IPS-20b (cell line): ENCODE data around the gene RCC1.
"Not testable (repeated sequence)": the region's sequence is repeated elsewhere in the genome, so short reads cannot be mapped to it uniquely, and the experiment has no call there.

ENCODE experiments used
- H3K27ac ChIP-seq: one replicate; pipeline ENCODE4 v1.5.1; 2013; ENCODE audit warnings: low read length
- H3K27me3 ChIP-seq: 2 replicates; pipeline ENCODE4 v1.6.1; 2013; ENCODE audit warnings: mild to moderate bottlenecking, low read length, inconsistent platforms; ENCODE audit not compliant: insufficient read depth
- H3K36me3 ChIP-seq: 2 replicates; pipeline ENCODE4 v1.6.1; 2013; ENCODE audit warnings: low read depth, mild to moderate bottlenecking, inconsistent platforms, low read length, moderate library complexity; ENCODE audit not compliant: insufficient read depth
- H3K4me1 ChIP-seq: 2 replicates; pipeline ENCODE4 v1.6.1; 2013; ENCODE audit warnings: mild to moderate bottlenecking, control low read depth, inconsistent platforms, low read length, moderate library complexity; ENCODE audit not compliant: insufficient read depth
- H3K4me3 ChIP-seq: 2 replicates; pipeline ENCODE4 v1.5.1; 2013; ENCODE audit warnings: mild to moderate bottlenecking, low read length, inconsistent platforms
- H3K9ac ChIP-seq: 2 replicates; pipeline ENCODE4 v1.6.1; 2013; ENCODE audit warnings: low read depth, mild to moderate bottlenecking, inconsistent platforms, low read length, moderate library complexity
- H3K9me3 ChIP-seq: 2 replicates; pipeline ENCODE4 v1.6.1; 2013; ENCODE audit warnings: mild to moderate bottlenecking, low read depth, low read length, inconsistent platforms; ENCODE audit not compliant: insufficient read depth

Gene RCC1

DNA sequence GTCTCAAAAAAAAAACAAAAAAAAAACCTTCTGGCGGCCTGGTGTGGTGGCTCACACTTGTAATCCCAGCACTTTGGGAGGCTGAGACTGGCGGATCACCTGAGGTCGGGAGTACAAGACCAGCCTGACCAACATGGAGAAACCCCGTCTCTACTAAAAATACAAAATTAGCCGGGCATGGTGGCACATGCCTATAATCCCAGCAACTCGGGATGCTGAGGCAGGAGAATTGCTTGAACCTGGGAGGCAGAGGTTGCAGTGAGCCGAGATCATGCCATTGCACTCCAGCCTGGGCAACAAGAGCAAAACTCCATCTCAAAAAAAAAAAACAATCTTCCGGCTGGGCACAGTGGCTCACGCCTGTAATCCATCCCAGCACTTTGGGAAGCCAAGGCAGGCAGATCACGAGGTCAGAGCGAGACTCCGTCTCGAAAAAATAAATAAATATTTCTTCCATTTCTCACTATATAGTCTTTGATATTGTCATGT is 8.6 kb downstream of the RCC1 start:
- peaks cover 28% of the 10 kb centered on the region for H3K36me3 ChIP-seq
- not testable (repeated sequence) for H3K27ac ChIP-seq, H3K4me1 ChIP-seq

DNA sequence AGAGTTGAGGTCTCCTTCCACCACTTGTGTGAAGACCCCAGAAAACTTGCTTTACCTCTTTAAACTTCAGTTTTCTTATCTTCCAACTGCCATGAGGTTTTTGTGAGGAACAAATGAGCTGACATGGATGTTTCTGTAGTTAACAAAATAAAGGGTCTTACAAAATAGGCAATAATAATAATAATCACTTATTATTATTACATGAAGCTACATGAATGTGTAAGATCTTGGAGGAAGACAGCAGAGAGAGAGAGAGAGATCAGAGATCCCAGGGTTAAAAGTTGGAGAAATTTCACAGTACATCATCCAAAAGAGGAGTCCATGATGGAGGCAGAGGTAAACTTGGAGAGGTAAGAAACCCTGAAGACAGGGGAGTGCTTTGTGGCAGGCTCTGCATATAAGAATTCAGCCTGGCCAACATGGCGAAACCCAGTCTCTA is 10.7 kb downstream of the RCC1 start:
- peak overlapping the region; percentile 55 for H3K27ac ChIP-seq

More for the DNA sequence above, 8.6 kb downstream of the RCC1 start:
- H3K27me3 ChIP-seq, H3K9ac ChIP-seq, H3K4me3 ChIP-seq, H3K9me3 ChIP-seq: not testable (repeated sequence)

DNA sequence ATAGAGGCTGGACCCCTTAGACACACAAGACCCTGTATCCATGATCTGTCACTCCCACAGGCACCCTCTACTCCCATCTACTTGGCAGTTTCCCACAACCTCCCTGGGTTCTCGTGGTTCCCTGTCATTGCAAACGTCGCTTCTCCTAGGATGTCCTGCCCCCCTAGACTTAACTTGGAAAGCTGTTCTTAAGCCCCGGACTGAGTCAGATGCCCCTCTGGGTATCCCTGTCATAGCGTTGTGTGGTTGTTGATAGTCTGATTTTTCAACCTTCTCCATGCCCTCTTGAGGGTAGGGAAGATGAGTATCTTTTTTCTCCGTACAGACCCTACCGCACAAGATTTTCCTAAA is 11.8 kb downstream of the RCC1 start:
- Histone ChIP-seq H3K9ac (peak overlapping the region; percentile 99), H3K27ac (no peak overlapping the region), H3K4me1 (peaks cover 21% of the 10 kb centered on the region)

More for the DNA sequence above, 10.7 kb downstream of the RCC1 start:
- Histone ChIP-seq H3K36me3 (peaks cover 16% of the 10 kb centered on the region), H3K9me3 (no peaks in the 10 kb centered on the region), H3K27me3 (no peaks in the 10 kb centered on the region), H3K9ac (no peak overlapping the region), H3K4me1 (peaks cover 12% of the 10 kb centered on the region; the same call in 1 of the 2 replicates), H3K4me3 (no peak overlapping the region)

DNA sequence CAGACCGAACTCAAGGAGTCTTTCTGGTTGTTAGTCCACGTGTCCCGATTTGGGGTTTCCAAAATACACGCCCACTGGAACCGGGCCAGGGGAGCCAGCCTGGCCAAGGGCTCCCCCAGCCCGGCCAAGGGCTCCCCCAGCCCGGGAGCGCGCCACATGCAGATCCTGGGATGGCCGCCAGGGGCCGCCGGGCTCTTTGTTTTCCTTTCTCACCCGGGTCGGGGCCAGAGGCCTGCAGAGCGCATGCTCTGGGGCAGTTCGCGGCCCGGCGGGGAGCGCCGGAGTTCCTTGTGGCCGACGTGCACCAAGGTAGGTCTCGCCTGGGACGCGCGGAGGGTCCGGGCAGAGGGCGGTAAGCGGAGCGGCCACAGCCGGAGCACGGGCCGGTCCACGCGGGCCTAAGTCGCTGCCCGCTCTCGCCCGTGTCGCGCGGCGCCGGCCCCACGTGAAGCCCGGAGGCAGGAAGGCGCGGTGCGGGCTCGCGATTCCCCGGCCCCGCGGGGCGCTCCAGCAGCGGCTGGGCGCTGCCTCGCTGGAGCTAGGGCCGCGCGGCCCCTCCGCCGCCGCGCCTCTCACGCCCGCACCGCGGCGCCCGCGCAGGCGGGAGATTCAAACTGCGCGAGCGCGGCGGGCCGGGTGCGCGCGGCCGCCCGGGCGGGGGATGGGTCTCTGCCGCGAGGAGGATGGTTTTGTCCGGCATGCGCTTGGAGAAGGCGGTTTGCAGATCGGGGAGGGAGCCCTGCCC is 12.3 kb downstream of the RCC1 start:
- peak overlapping the region; percentile 99 for H3K9ac ChIP-seq
- no peaks in the 10 kb centered on the region for H3K27me3 ChIP-seq
- no peaks in the 10 kb centered on the region for H3K9me3 ChIP-seq
- H3K4me3 ChIP-seq, result peak overlapping the region; percentile 91
- peaks cover 21% of the 10 kb centered on the region for H3K4me1 ChIP-seq
- peak overlapping the region; percentile 86 for H3K27ac ChIP-seq
- peaks cover 8% of the 10 kb centered on the region for H3K36me3 ChIP-seq

More for the DNA sequence above, 11.8 kb downstream of the RCC1 start:
- peaks cover 8% of the 10 kb centered on the region for H3K36me3 ChIP-seq
- no peaks in the 10 kb centered on the region for H3K27me3 ChIP-seq
- peak overlapping the region; percentile 91; the same call in 1 of the 2 replicates for H3K4me3 ChIP-seq
- H3K9me3 ChIP-seq, result no peaks in the 10 kb centered on the region

DNA sequence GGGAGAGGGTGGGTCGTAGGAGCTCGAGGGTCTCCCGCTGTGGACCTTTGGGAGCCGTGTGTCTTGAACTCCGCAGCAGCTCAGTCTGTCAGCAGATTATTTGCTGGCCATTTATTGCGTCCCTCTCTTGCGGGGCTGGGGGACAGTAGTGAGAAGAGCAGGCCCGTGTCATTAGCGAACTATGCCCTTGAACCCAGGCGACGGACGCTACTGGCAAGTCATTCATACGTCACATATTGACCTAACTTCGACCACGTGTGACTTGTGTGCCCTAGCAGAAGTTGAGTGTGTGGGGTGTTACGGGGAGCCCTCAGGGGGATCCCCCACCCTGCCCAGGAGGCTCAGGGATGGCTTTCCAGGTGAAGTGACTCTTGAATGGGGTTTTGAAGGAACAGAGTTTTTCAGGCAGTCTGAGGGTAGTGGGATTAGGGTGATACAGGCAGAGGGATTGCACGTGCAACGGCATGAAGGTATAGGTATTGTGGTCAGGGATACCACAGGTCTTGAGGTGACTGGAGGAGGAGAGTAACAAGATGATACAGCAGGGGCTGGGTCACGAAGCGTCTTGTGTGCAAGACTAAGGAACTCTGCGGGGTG is 13.0 kb downstream of the RCC1 start:
- Histone ChIP-seq H3K27ac (peak overlapping the region; percentile 86), H3K9me3 (no peaks in the 10 kb centered on the region), H3K27me3 (no peaks in the 10 kb centered on the region), H3K4me3 (peak overlapping the region; percentile 91), H3K4me1 (peaks cover 21% of the 10 kb centered on the region), H3K36me3 (peaks cover 15% of the 10 kb centered on the region), H3K9ac (peak overlapping the region; percentile 99)

DNA sequence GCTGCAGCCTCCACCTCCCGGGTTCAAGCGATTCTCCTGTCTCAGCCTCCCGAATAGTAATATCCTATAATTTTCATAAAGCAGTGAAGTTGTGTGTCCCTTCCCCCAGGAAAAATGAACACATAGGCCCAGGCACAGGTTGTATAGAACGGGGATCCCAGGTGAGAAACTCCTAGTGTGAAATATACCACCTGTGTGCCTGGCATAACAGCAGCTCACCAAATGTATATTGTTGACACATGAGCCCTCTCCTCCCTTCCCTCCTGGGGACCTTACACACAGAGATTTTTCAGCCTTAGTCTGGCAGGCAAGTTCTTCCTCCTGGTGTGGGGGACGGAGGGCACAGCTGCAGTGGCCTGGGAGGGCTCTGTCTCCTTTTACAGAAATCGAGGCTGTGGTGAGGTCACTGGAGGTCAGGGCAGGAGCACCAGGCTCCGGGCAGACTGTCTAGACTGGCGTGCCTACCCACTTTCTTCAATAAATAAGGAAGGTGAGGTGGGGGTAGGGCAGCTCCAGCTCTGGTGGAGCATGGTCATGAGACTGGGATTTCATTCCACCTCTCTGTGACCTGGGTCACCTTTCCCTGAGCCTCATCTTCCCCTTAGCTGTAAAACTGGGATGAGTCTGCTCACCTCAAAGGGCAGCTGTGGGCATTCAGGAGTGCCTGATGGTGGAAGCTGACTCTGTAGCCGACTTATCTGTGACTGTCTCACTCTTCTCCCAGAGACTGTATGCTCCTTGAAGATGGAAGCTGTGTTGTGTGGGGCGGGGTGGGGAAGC is 14.3 kb downstream of the RCC1 start:
- peaks cover 23% of the 10 kb centered on the region for H3K36me3 ChIP-seq
- H3K9me3 ChIP-seq, result no peaks in the 10 kb centered on the region
- peak overlapping the region; percentile 20; the same call in 1 of the 2 replicates for H3K9ac ChIP-seq
- peak overlapping the region; percentile 5; the same call in 1 of the 2 replicates for H3K4me3 ChIP-seq
- H3K27ac ChIP-seq, result no peak overlapping the region
- no peaks in the 10 kb centered on the region for H3K27me3 ChIP-seq
- peaks cover 21% of the 10 kb centered on the region for H3K4me1 ChIP-seq

DNA sequence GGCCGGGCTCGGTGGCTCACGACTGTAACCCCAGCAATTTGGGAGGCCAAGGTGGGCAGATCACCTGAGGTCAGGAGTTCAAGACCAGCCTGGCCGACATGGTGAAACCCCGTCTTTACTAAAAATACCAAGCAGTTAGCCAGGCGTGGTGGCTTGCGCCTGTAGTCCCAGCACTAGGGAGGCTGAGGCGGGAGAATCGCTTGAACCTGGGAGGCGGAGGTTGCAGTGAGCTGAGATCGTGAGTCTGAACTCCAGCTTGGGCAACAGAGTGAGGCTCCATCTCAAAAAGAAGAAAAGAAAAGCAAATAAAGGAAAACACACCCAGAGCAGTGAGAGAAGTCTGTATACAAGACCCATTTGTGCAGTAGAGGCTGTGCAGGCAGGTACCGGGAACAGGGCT is 15.0 kb downstream of the RCC1 start:
- H3K27ac ChIP-seq, H3K27me3 ChIP-seq, H3K9ac ChIP-seq, H3K9me3 ChIP-seq, H3K4me3 ChIP-seq: not testable (repeated sequence)
- H3K4me1 ChIP-seq, result peaks cover 21% of the 10 kb centered on the region
- H3K36me3 ChIP-seq, result peaks cover 28% of the 10 kb centered on the region

DNA sequence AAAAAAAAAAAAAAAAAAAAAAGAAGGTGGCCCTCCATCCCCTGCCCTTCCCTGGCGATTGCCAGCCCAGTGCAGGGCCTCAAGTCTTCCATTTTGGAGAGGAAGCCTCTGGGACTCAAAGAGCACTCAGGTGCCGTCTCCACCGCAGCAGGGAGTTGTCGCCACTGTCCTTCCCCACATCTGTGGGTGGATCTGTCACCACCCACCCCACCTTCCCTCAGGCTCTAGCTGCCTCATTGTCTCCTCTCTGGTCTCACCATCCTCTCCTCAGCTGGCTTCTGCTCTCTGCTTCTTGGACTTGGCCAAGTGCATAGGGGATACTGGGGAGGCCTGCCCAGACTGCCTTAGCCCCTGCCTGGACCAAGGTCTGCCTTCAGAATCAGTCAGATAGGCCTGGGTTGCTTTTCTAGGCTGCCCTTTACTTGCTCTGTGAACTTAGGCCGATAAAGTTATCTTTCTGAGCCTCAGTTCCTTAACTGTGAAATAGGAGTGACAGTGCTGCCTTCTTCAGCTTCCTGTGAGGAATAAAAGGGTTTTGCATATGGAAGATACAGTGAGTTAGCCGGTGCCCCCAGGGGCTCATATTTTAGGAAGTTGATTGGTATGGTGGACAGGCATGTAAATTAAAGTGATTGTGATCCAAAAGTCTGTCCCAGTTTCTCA is 15.8 kb downstream of the RCC1 start:
- Histone ChIP-seq H3K9me3 (no peaks in the 10 kb centered on the region), H3K27ac (no peak overlapping the region), H3K4me3 (0 out of 2 replicates have a peak overlapping the region, but pooled peaks have one; percentile 9), H3K9ac (peak overlapping the region; percentile 27; the same call in 1 of the 2 replicates), H3K4me1 (peaks cover 21% of the 10 kb centered on the region), H3K27me3 (no peaks in the 10 kb centered on the region), H3K36me3 (peaks cover 28% of the 10 kb centered on the region)

DNA sequence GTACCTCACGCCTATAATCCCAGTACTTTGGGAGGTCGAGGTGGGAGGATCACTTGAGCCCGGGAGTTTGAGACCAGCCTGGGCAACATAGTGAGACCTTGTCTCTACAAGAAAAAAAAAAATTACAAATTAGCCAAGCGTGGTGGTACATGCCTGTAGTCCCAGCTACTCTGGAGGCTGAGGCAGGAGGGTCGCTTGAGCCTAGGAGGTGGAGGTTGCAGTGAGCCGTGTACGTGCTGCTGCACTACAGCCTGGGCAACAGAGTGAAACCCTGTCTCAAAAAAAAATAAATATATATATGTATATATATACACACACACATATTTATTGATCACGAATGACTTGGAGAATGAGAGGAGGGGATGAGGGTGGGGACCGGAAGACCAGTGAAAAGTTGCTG is 16.7 kb downstream of the RCC1 start:
- H3K4me3 ChIP-seq, H3K9me3 ChIP-seq, H3K27me3 ChIP-seq, H3K27ac ChIP-seq, H3K9ac ChIP-seq: not testable (repeated sequence)
- Histone ChIP-seq H3K36me3 (peaks cover 37% of the 10 kb centered on the region), H3K4me1 (peaks cover 21% of the 10 kb centered on the region)

DNA sequence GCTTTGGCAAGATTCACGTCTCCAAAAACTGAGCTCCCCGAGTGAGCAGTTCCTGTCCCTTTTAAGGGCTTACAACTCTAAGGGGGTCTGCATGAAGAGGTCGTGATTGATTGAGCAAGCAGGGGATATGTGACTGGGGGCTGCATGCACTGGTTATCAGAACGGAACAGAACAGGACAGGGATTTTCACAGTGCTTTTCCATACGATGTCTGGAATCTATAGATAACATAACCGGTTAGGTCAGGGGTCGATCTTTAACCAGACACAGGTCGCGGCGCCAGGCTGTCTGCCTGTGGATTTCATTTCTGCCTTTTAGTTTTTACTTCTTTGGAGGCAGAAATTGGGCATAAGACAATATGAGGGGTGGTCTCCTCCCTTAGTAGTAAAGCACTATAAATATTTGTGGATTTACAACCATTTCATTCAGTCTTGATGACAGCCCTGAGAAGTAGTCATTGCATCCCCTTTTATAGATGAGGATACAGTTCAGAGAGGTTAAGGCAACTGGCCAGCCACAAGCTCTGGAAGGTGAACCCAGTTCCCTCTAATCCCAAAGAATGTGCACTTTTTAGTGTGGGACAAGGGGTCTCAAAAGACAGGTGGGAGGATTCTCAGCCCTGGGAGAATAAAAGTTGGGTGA is 19.3 kb downstream of the RCC1 start:
- not testable (repeated sequence) for H3K4me3 ChIP-seq, H3K27ac ChIP-seq, H3K9me3 ChIP-seq, H3K27me3 ChIP-seq
- peaks cover 47% of the 10 kb centered on the region for H3K36me3 ChIP-seq
- peaks cover 14% of the 10 kb centered on the region for H3K4me1 ChIP-seq
- 0 out of 2 replicates have a peak overlapping the region, but pooled peaks have one; percentile 27 for H3K9ac ChIP-seq

DNA sequence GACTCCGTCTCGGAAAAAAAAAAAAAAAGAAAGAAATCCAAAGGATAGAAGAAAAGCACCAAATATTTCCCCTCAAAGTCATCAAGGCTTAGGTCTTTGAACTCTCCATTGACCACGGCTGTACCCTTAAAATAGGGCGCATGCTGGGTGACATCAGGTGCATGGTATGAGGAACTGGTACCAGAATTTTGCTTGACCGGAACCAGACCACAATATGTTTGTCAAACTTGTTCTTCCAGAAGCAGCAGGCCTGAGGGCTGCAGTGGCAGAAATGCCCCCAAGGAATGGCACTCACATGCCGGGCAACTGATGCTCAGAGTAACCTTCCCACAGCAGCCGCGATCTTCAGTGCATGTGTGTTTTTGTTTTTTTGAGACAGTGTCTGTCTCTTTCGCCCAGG is 21.0 kb downstream of the RCC1 start:
- Histone ChIP-seq H3K9ac (no peak overlapping the region), H3K9me3 (no peaks in the 10 kb centered on the region), H3K4me3 (no peak overlapping the region), H3K36me3 (peaks cover 55% of the 10 kb centered on the region), H3K27me3 (no peaks in the 10 kb centered on the region), H3K27ac (no peak overlapping the region), H3K4me1 (peaks cover 6% of the 10 kb centered on the region)
